HepG2 (cell line): ENCODE data around the gene NDFIP2. TPM values are rescaled to one million over a fixed set of nuclear protein-coding genes. Genes with fewer than 3 reads are reported as not detected.

Experiments used
- CREB1 ChIP-seq, 2 experiments: fragments of 450-650 bp in 1 of 2; IDR thresholded peaks; 2 replicates each; pipeline ENCODE4 v1.6.1; 2016 to 2017; ENCODE audit warnings: control low read depth in 1 of 2, mild to moderate bottlenecking in 1 of 2, missing compliant biosample characterization in 1 of 2, missing genetic modification characterization in 1 of 2
- EEA1 ChIP-seq: sonication (generic); formaldehyde crosslinking; IDR thresholded peaks from 2 replicates; pipeline ENCODE4 v1.5.1; 2020; ENCODE audit warnings: mild to moderate bottlenecking, missing genetic modification reagents, borderline replicate concordance
- FOXJ3 ChIP-seq: sonication (generic); formaldehyde crosslinking; IDR thresholded peaks from 2 replicates; pipeline ENCODE4 v1.4.0; 2020; ENCODE audit warnings: missing genetic modification reagents, mild to moderate bottlenecking, borderline replicate concordance
- GABPA ChIP-seq, 2 experiments: IDR thresholded peaks; 2 replicates each; pipeline ENCODE4 v1.6.1; 2011 to 2016; ENCODE audit warnings: low read depth in 2 of 2, low read length in 1 of 2, missing biosample characterization in 1 of 2, missing genetic modification characterization in 1 of 2
- HCFC1 ChIP-seq: fragments of 150-350 bp; IDR thresholded peaks from 2 replicates; pipeline ENCODE4 v1.6.1; 2014; ENCODE audit warnings: low read depth, low read length
- HMGXB3 ChIP-seq: sonication (generic); formaldehyde crosslinking; IDR thresholded peaks from 2 replicates; pipeline ENCODE4 v1.4.0; 2020; ENCODE audit warnings: missing genetic modification reagents, borderline replicate concordance
- MAFG ChIP-seq: sonication (generic); formaldehyde crosslinking; IDR thresholded peaks from 2 replicates; pipeline ENCODE4 v1.5.1; 2020; ENCODE audit warnings: mild to moderate bottlenecking, missing genetic modification reagents
- MTF2 ChIP-seq: sonication (generic); formaldehyde crosslinking; IDR thresholded peaks from 2 replicates; pipeline ENCODE4 v1.5.0; 2020; ENCODE audit warnings: missing genetic modification reagents, borderline replicate concordance
- MYC ChIP-seq: sonication (generic); formaldehyde crosslinking; IDR thresholded peaks from 2 replicates; pipeline ENCODE4 v1.9.0; 2021; ENCODE audit warnings: missing genetic modification reagents, borderline replicate concordance
- NFE2L2 ChIP-seq: fragments of 150-350 bp; IDR thresholded peaks from 2 replicates; pipeline ENCODE4 v1.6.1; 2014; ENCODE audit warnings: low read length
- PTBP1 ChIP-seq: fragments of 200-400 bp; formaldehyde crosslinking; IDR thresholded peaks from 2 replicates; pipeline ENCODE4 v1.6.1; 2018; ENCODE audit warnings: low read length, low read depth; ENCODE audit not compliant: poor library complexity, severe bottlenecking
- RBM39 ChIP-seq: fragments of 200-400 bp; formaldehyde crosslinking; IDR thresholded peaks from one replicate; pipeline ENCODE4 v1.6.1; 2018; ENCODE audit warnings: antibody characterized with exemption, mild to moderate bottlenecking, low read depth, low read length; ENCODE audit not compliant: poor library complexity, severe bottlenecking
- SP140L ChIP-seq: sonication (generic); formaldehyde crosslinking; IDR thresholded peaks from 2 replicates; pipeline ENCODE4 v1.4.0; 2020; ENCODE audit warnings: missing genetic modification reagents, borderline replicate concordance
- ZBTB21 ChIP-seq: sonication (generic); formaldehyde crosslinking; IDR thresholded peaks from 2 replicates; pipeline ENCODE4 v1.4.0; 2020; ENCODE audit warnings: missing genetic modification reagents
- ZNF225 ChIP-seq: sonication (generic); formaldehyde crosslinking; IDR thresholded peaks from 2 replicates; pipeline ENCODE4 v1.4.0; 2020; ENCODE audit warnings: mild to moderate bottlenecking, missing genetic modification reagents
- ZNF3 ChIP-seq: IDR thresholded peaks from 2 replicates; pipeline ENCODE4 v1.7.0; 2017; ENCODE audit warnings: inconsistent platforms
- ZNF460 ChIP-seq: sonication (generic); formaldehyde crosslinking; IDR thresholded peaks from 2 replicates; pipeline ENCODE4 v1.5.1; 2020; ENCODE audit warnings: missing genetic modification reagents, mild to moderate bottlenecking, borderline replicate concordance
- ZNF644 ChIP-seq: IDR thresholded peaks from 2 replicates; pipeline ENCODE4 v1.6.1; 2016; ENCODE audit warnings: low read depth
- ZNF703 ChIP-seq: sonication (generic); formaldehyde crosslinking; IDR thresholded peaks from 2 replicates; pipeline ENCODE4 v1.5.1; 2020; ENCODE audit warnings: missing genetic modification reagents, mild to moderate bottlenecking, moderate library complexity, borderline replicate concordance
- ZNF83 ChIP-seq: sonication (generic); formaldehyde crosslinking; IDR thresholded peaks from 2 replicates; pipeline ENCODE4 v1.4.0; 2020; ENCODE audit warnings: missing genetic modification reagents, mild to moderate bottlenecking, borderline replicate concordance
- ZSCAN12 ChIP-seq: sonication (generic); formaldehyde crosslinking; IDR thresholded peaks from 2 replicates; pipeline ENCODE4 v1.9.0; 2021; ENCODE audit warnings: mild to moderate bottlenecking, missing genetic modification reagents
- ZSCAN21 ChIP-seq: sonication (generic); formaldehyde crosslinking; IDR thresholded peaks from 2 replicates; pipeline ENCODE4 v1.8.0; 2022; ENCODE audit warnings: mild to moderate bottlenecking, missing genetic modification reagents, moderate library complexity, borderline replicate concordance
- polyA plus RNA-seq, 8 experiments: library from polyadenylated mRNA; depleted of rRNA in 3 of 8; stranded (reverse) in 7 of 8; unstranded in 1 of 8; fragments of >200 nt; fragmentation: Illumina TruSeq in 4 of 8; extraction: Trizol in 4 of 8; gene quantifications; 2 replicates each; pipeline versions ENCODE4 v1.2.1 to v1.2.3, GENCODE V29; 2011 to 2016; ENCODE audit warnings: low read depth in 4 of 8, missing spikeins in 1 of 8, mixed read lengths in 1 of 8; ENCODE audit not compliant: insufficient read depth in 1 of 8
- total RNA-seq, 5 experiments: library from RNA; depleted of rRNA; stranded (reverse); fragments of >200 nt; fragmentation: Illumina TruSeq; extraction: Trizol; gene quantifications; 2 replicates each; pipeline ENCODE4 v1.2.3, GENCODE V29; 2016; ENCODE audit warnings: low read depth in 1 of 5
- TF ChIP-seq, protein P1 (sequence below): sonication (generic); formaldehyde crosslinking; IDR thresholded peaks from 2 replicates; pipeline ENCODE4 v1.5.0; 2020; ENCODE audit warnings: missing genetic modification reagents
- TF ChIP-seq, protein P2 (sequence below): sonication (generic); formaldehyde crosslinking; IDR thresholded peaks from 2 replicates; pipeline ENCODE4 v1.5.0; 2020; ENCODE audit warnings: mild to moderate bottlenecking, missing genetic modification reagents

Gene NDFIP2
- total and polyA plus RNA-seq, 2 of the 13 experiments (the other 11 are each of a cell fraction or from before 2014, with no cell fraction given): 23.2 to 32.0 TPM

- TF ChIP-seq PTBP1 (peak; percentile 57), HCFC1 (no peak), FOXJ3 (no peak), ZNF644 (CRISPR knock-in tag) (0 out of 2 replicates have a peak, but pooled peaks have one; percentile 10), MAFG (no peak), EEA1 (no peak), MTF2 (CRISPR knock-in tag) (no peak), ZNF225 (CRISPR knock-in tag) (peak; percentile 52; the same call in 1 of the 2 replicates), ZNF83 (CRISPR knock-in tag) (no peak), ZNF3 (CRISPR knock-in tag) (no peak), HMGXB3 (peak; percentile 83; the same call in 1 of the 2 replicates), SP140L (no peak), RBM39 (peak; percentile 48), ZNF703 (no peak), ZBTB21 (CRISPR knock-in tag) (no peak), MYC (CRISPR knock-in tag) (peak; percentile 73), CREB1 (IDR thresholded peaks at IDR 0.05) (0 out of 2 replicates have a peak, but pooled peaks have one; percentile 2), CREB1 (CRISPR knock-in tag; IDR thresholded peaks at IDR 0.05) (no peak), ZNF460 (CRISPR knock-in tag) (no peak), ZSCAN12 (CRISPR knock-in tag) (0 out of 2 replicates have a peak, but pooled peaks have one; percentile 76), NFE2L2 (no peak), ZSCAN21 (CRISPR knock-in tag) (peak; percentile 91), GABPA (IDR thresholded peaks at IDR 0.05; ENCODE audit: low read depth, low read length) (peak; percentile 87), GABPA (CRISPR knock-in tag; IDR thresholded peaks at IDR 0.05; ENCODE audit: low read depth) (peak; percentile 86)
- TF ChIP-seq, protein P1, sequence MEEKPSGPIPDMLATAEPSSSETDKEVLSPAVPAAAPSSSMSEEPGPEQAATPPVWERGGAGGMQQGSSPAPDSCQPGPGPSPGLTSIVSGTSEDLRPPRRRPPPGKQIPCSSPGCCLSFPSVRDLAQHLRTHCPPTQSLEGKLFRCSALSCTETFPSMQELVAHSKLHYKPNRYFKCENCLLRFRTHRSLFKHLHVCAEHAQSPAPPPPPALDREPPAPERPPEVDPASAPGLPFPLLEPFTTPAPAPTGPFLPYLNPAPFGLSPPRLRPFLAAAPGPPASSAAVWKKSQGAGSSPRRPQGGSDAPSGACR (CRISPR knock-in tag): no peak
- TF ChIP-seq, protein P2, sequence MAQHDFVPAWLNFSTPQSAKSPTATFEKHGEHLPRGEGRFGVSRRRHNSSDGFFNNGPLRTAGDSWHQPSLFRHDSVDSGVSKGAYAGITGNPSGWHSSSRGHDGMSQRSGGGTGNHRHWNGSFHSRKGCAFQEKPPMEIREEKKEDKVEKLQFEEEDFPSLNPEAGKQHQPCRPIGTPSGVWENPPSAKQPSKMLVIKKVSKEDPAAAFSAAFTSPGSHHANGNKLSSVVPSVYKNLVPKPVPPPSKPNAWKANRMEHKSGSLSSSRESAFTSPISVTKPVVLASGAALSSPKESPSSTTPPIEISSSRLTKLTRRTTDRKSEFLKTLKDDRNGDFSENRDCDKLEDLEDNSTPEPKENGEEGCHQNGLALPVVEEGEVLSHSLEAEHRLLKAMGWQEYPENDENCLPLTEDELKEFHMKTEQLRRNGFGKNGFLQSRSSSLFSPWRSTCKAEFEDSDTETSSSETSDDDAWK (CRISPR knock-in tag): no peak
These were observed at the start of gene NDFIP2 (continued) for GRCh38 chr13:79480954-79481684.
